GM12801 (cell line): ENCODE measurements around the gene TRMT44.

Experiments
- CTCF ChIP-seq: IDR thresholded peaks from one replicate; pipeline ENCODE4 v1.5.1; 2011; ENCODE audit warnings: control low read depth; ENCODE audit not compliant: insufficient read length; ENCODE audit errors: extremely low read depth

TRMT44 gene

DNA sequence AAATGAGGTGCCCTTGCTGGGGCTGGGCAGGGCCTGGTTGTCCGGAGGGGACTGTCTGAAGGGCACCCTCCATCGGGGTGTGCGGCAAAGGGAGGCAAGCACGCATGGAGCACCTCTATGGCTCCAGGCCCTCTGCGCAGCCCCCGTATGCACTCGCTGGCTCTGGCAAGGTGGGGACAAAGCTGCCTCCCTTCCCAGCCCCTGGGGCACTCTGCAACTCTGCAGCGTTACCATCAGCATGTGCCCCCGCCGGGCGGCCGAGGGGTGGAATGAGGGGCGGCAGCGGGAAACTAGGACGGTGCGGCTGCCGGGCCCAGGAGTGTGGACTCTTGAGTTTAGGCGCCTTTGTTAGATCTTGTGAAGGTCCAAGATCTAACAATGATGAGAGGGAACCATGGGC, 26.4 kb downstream of the TRMT44 start:
- TF ChIP-seq CTCF: no peak

DNA sequence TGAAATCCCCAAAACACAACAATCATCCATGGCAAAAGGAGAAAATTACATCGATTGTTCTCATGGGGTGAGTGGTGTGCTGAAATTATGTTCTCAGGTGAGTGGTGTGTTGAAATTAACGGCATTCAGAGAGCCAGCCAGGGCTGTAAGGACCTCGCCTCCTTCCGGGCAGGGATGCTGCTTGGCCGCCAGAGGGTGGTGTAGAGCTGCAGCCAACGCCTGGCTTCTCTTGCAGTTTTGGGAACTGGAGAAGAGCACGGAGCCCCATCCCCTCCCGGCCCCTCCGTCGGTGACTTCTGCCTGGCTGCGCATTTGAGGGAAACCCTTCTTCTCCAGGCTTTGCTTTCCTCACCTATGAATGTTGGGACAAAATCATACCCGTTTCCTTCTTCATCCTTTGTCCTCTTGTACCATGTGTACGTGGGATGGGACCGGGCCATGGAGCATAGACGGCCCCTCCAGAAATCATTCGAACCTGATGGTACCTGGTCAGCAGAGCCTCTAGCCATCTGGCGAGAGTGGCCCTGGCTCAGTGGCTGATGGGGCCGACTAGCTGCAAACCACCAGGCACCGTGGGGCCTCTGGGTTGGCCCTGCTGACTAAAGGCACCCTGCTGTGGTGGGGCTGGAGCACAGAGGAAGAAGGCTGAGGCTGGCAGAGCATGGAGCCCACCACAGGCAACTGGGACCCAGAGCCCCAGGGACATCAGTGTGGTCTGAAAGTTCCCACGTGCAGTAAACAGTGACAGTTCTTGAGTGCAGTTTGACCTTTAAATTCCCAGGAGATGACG, 28.4 kb downstream of the TRMT44 start:
- peak; percentile 57 for TF ChIP-seq CTCF

- TF ChIP-seq CTCF: no peak
Observed at GRCh38 chr4:8469550-8469949, 29.0 kb downstream of the TRMT44 start.

DNA sequence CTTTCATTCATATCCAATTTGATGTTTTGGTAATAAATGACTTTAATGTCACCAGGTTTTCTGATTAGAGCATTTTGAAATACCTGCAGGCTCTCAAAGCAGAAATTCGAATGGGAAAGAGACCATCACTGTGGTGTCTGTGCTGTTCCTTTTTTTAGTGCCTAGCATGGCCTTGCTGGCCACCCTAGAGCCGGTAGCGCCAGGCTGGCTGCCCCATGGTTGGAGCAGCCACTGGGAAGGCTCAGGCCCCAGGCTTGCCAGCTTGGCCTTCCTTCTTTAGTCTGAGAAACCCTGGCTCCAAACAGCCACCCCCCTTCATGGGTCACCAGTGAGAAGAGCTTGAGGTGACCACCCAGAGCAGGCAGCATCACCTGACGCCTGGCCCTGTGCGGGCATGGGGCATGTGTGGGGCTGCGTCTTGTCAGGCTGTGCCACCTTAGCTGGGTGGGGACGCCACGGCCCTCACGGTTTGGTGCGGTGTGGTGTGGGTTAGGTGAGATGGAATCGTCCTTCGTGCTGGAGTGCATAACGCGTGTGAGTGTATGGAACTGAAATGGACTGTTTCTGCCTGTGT, 30.0 kb downstream of the TRMT44 start:
- TF ChIP-seq CTCF: no peak

DNA sequence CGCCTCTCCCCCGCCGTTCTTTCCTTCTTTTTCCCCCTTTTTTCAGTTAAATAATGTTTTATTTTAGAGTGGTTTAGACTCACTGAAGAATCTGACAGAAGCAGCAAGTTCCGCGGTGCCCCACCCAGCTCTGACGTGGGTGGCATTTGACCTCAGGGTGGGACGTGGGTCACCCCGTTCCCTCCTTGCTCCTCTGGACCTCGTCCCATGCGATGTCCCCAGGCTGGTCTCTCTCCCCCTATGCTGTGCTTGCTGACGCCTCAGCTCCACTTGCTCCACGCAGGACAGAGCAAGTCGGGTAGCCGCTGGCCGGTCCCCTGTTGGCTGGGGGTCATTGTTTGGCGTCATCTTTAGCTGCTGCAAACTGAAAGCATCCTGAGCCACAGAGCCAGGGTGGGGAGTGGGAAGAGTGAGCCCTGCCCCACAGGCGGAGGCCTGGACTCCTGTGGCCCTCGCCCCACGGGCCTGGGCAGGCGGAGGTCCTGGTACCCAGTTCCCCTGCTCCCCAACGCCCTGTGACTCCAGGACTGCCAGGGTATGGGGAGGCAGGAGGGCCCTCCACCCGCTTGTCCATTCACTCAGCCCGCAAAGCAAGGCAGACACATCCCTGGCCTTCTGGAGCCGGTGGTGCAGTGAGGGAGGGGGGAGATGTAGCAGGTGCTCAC, 30.8 kb downstream of the TRMT44 start:
- TF ChIP-seq CTCF: no peak

DNA sequence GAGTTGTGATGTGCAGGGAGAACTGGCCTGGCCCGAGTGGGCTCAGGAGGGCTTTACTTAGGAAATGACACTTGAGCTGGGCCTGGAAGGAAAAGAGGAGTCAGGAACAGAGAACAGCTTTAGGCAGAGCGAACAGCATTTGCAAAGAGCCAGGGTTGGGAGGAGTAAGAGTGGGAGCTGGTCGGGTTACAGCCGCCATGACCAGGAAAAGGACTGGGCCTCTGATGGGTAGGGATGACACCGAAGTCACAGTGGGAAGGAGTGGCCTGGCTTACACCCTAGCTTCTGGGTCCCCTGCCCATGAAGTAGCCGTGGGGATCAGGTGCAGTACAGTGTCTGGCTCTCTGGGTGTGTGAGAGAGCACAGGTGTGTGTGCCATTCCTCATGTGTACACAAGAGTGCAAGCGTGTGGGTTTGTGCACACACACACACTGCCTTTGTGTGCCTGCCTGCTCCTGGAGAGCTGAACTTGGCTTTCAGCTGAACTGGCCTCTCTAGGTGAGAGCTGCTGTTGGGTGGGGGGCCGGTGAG, 31.6 kb downstream of the TRMT44 start:
- TF ChIP-seq CTCF: no peak

DNA sequence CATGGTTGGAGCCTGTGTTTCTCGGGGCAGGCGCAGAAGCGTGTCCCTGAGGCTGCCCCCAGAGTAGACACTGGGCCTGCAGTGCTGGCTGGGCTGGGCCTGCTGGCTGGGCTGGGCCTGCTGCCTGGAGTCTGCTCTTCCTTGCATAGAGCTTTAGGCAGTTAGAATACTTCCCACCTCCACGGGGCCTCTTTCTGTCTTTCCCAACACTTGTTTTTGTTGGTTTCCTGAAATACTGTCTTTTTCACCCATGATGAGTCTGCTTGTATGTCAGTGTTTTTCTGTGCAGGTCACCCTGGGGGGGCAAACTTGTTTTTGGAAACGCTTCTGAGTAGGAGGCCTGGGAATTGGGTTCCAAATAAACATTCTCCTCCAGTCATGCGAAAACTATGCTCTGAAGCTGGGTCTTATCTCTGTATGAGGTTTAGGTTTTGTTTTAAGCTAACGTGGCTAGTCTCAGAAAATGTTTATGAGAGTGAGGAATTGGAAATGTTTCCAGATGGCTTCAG, 32.2 kb downstream of the TRMT44 start:
- TF ChIP-seq CTCF: no peak
